Thoracic aorta (tissue), 2 donors: ENCODE results near the gene PPP2R5C. TPM values are rescaled to one million over a fixed set of nuclear protein-coding genes. Genes with fewer than 3 reads are reported as not detected.

Experiments
- ATAC-seq: fragments of 150-250 bp; one replicate; pipeline ENCODE4 v1.8.0; 2017; ENCODE audit warnings: low read depth; ENCODE audit not compliant: insufficient number of reproducible peaks, low FRiP score
- DNase-seq: peaks from one replicate; pipeline ENCODE4 v3.0.0-alpha.2; 2020; ENCODE audit warnings: low spot score
- H3K27ac ChIP-seq, 2 donors: fragments of 200-600 bp; sonication (generic); 1 replicate in 1 of 2; 2 replicates in 1 of 2; pipeline ENCODE4 v1.5.1; 2016; ENCODE audit warnings: mild to moderate bottlenecking in 2 of 2, moderate library complexity in 2 of 2
- H3K27me3 ChIP-seq: fragments of 200-600 bp; sonication (generic); replicated peaks from 2 replicates; pipeline ENCODE4 v1.6.0; 2016; ENCODE audit warnings: mild to moderate bottlenecking; ENCODE audit not compliant: insufficient read depth
- H3K36me3 ChIP-seq: fragments of 200-600 bp; sonication (generic); one replicate; pipeline ENCODE4 v1.5.1; 2016
- H3K4me1 ChIP-seq, 2 donors: fragments of 200-600 bp; sonication (generic); 1 replicate in 1 of 2; 2 replicates in 1 of 2; pipeline versions ENCODE4 v1.5.1 to v1.6.0; 2016; ENCODE audit warnings: low read depth in 2 of 2, mild to moderate bottlenecking in 1 of 2; ENCODE audit not compliant: control insufficient read depth in 1 of 2
- H3K4me3 ChIP-seq: fragments of 200-600 bp; sonication (generic); 2 replicates; pipeline ENCODE4 v1.5.1; 2016; ENCODE audit warnings: mild to moderate bottlenecking
- H3K9me3 ChIP-seq: fragments of 200-600 bp; sonication (generic); 2 replicates; pipeline ENCODE4 v1.5.1; 2016
- total RNA-seq, 2 donors: library from RNA; depleted of rRNA; stranded (reverse); fragments of >200 nt; gene quantifications; one replicate each; pipeline versions ENCODE4 v1.1.0 to v1.2.3, GENCODE V29; 2016
- TF ChIP-seq, protein P1 (sequence below): fragments of 200-600 bp; sonication (generic); IDR thresholded peaks from one replicate; pipeline ENCODE4 v1.5.1; 2019; ENCODE audit warnings: antibody characterized with exemption

Gene PPP2R5C
- total RNA-seq, 2 donors from 2014 or later = 97.2 to 341 TPM

GRCh38 chr14:101944451-101944850 lies 182.9 kb downstream of the PPP2R5C start:
- ATAC-seq (no peak), DNase-seq (no peak)
- TF ChIP-seq, protein P1, sequence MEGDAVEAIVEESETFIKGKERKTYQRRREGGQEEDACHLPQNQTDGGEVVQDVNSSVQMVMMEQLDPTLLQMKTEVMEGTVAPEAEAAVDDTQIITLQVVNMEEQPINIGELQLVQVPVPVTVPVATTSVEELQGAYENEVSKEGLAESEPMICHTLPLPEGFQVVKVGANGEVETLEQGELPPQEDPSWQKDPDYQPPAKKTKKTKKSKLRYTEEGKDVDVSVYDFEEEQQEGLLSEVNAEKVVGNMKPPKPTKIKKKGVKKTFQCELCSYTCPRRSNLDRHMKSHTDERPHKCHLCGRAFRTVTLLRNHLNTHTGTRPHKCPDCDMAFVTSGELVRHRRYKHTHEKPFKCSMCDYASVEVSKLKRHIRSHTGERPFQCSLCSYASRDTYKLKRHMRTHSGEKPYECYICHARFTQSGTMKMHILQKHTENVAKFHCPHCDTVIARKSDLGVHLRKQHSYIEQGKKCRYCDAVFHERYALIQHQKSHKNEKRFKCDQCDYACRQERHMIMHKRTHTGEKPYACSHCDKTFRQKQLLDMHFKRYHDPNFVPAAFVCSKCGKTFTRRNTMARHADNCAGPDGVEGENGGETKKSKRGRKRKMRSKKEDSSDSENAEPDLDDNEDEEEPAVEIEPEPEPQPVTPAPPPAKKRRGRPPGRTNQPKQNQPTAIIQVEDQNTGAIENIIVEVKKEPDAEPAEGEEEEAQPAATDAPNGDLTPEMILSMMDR = no peak
- H3K4me1 ChIP-seq = peaks cover 9 to 11% of the 10 kb centered on the region in 2 donors
- no peaks in the 10 kb centered on the region for H3K9me3 ChIP-seq
- H3K36me3 ChIP-seq = no peaks in the 10 kb centered on the region
- H3K27me3 ChIP-seq = no peaks in the 10 kb centered on the region
- H3K27ac ChIP-seq = no peak overlapping the region
- H3K4me3 ChIP-seq = no peak overlapping the region

GRCh38 chr14:101945171-101945570 lies 183.7 kb downstream of the PPP2R5C start:
- Histone ChIP-seq H3K9me3 (no peaks in the 10 kb centered on the region), H3K27ac (no peak overlapping the region), H3K36me3 (no peaks in the 10 kb centered on the region), H3K4me3 (no peak overlapping the region), H3K27me3 (no peaks in the 10 kb centered on the region), H3K4me1 (peaks cover 10 to 11% of the 10 kb centered on the region in 2 donors)
- DNase-seq (no peak), ATAC-seq (no peak)
- TF ChIP-seq, protein P1 = no peak

DNA sequence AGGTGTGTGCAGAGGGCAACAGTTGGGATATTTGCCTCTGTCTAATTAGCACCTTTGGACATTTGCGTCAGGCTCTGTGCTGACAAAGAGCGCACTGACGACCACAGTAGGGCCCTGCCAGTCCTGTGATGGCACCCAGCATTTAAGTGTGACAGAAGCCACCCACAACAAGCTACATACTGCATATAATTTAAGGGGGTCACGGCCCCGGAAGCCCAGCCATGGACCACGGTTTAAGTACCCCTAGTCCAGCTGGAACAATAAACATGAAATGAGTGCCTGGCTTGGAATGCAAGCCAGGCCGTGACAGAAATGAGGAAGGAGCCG lies 186.0 kb downstream of the PPP2R5C start:
- Histone ChIP-seq H3K4me1 (peaks cover 10 to 11% of the 10 kb centered on the region in 2 donors), H3K27ac (peak overlapping the region; percentile 91 to 92), H3K27me3 (no peaks in the 10 kb centered on the region), H3K9me3 (no peaks in the 10 kb centered on the region), H3K36me3 (no peaks in the 10 kb centered on the region), H3K4me3 (peak overlapping the region; percentile 83)
- ATAC-seq (peak; percentile 18), DNase-seq (no peak)
- TF ChIP-seq, protein P1 = no peak

- Histone ChIP-seq H3K4me3 (peak overlapping the region; percentile 83), H3K27me3 (no peaks in the 10 kb centered on the region), H3K36me3 (no peaks in the 10 kb centered on the region), H3K27ac (peak overlapping the region; percentile 91 to 92), H3K4me1 (peaks cover 10 to 11% of the 10 kb centered on the region in 2 donors), H3K9me3 (no peaks in the 10 kb centered on the region)
- DNase-seq = peak; percentile 100
- TF ChIP-seq, protein P1 = no peak
- ATAC-seq = peak; percentile 98
Observed at GRCh38 chr14:101947904-101948665, 186.6 kb downstream of the PPP2R5C start.

- TF ChIP-seq, protein P1 = no peak
- Histone ChIP-seq H3K36me3 (no peaks in the 10 kb centered on the region), H3K4me3 (peak overlapping the region; percentile 83), H3K9me3 (no peaks in the 10 kb centered on the region), H3K27me3 (no peaks in the 10 kb centered on the region), H3K27ac (peak overlapping the region; percentile 90 to 92), H3K4me1 (peaks cover 10 to 11% of the 10 kb centered on the region in 2 donors)
- no peak for ATAC-seq
- no peak for DNase-seq
Observed at GRCh38 chr14:101948666-101949216, 187.2 kb downstream of the PPP2R5C start.
